HCT116 (cell line): ENCODE results near the gene TCEANC. TPM values are rescaled to one million over a fixed set of nuclear protein-coding genes. Genes with fewer than 3 reads are reported as not detected.

Source experiments
- ATAC-seq: fragments of 200-7000 bp; cut with Tn5 transposase; 2 replicates; pipeline ENCODE4 v1.9.1; 2020; ENCODE audit warnings: mild to moderate bottlenecking, moderate library complexity
- BruUV-seq: library from RNA; stranded (reverse); fragments of 400-500 nt; replicated peaks from 2 replicates; lab custom pipeline; 2021; lab: Mats Ljungman, UMichigan
- CTCF ChIA-PET: fragments of 300-600 bp; sonication (Branson Sonifier 250); formaldehyde crosslinking; loops from one replicate; lab custom pipeline; 2021; ENCODE audit warnings: antibody characterized with exemption; lab: Charles Lee
- POLR2A ChIA-PET: fragments of 300-600, 350-600 bp; sonication (Branson Sonifier 250); formaldehyde crosslinking; loops from one replicate; lab custom pipeline; 2021; ENCODE audit warnings: antibody characterized with exemption; lab: Charles Lee
- RAD21 ChIA-PET, 2 experiments: fragments of 300-600 bp; sonication (Branson Sonifier 250); formaldehyde crosslinking; loops; one replicate each; lab custom pipeline; 2023; ENCODE audit warnings: low total read pairs in 2 of 2; ENCODE audit not compliant: uncharacterized antibody in 2 of 2, unreplicated experiment in 2 of 2, low non-redundant PET in 1 of 2; lab: Charles Lee
- DNase-seq: peaks from one replicate; pipeline ENCODE4 v3.0.0-alpha.2; 2010; ENCODE audit warnings: low read depth, low spot score
- H2AFZ ChIP-seq: fragments of 200-600 bp; shearing (Covaris generic), sonication (generic); 2 replicates; pipeline ENCODE4 v1.6.1; 2017; ENCODE audit warnings: low read depth, mixed run types, mixed read lengths, antibody characterized with exemption, low read length; ENCODE audit not compliant: poor library complexity, severe bottlenecking
- H3K27ac ChIP-seq: 2 replicates; pipeline ENCODE4 v1.5.1; 2012; ENCODE audit warnings: low read depth, low read length
- H3K27me3 ChIP-seq: fragments of 200-600 bp; sonication (generic); 2 replicates; pipeline ENCODE4 v1.6.1; 2016; ENCODE audit warnings: mixed run types, low read length, mixed read lengths; ENCODE audit not compliant: insufficient read depth
- H3K36me3 ChIP-seq, 2 experiments: fragments of 200-500 bp in 1 of 2; fragments of 200-600 bp in 1 of 2; sonication (Bioruptor generic) in 1 of 2; sonication (generic) in 1 of 2; 2 replicates each; pipeline versions ENCODE4 v1.5.1 to v1.6.1; 2014 to 2016; ENCODE audit warnings: low read length in 2 of 2, inconsistent platforms in 1 of 2, mixed read lengths in 1 of 2, mixed run types in 1 of 2; ENCODE audit not compliant: insufficient read depth in 2 of 2, control insufficient read depth in 1 of 2
- H3K4me1 ChIP-seq, 2 experiments: fragments of 200-600 bp in 1 of 2; sonication (generic) in 1 of 2; 2 replicates each; pipeline versions ENCODE4 v1.5.1 to v1.6.1; 2012 to 2017; ENCODE audit warnings: low read length in 2 of 2, inconsistent platforms in 1 of 2, mild to moderate bottlenecking in 1 of 2, mixed read lengths in 1 of 2, mixed run types in 1 of 2, moderate library complexity in 1 of 2; ENCODE audit not compliant: insufficient read depth in 2 of 2, control insufficient read depth in 1 of 2
- H3K4me2 ChIP-seq: fragments of 200-600 bp; sonication (generic); 2 replicates; pipeline ENCODE4 v1.6.1; 2017; ENCODE audit warnings: mixed run types, low read length, mixed read lengths
- H3K4me3 ChIP-seq, 2 experiments: fragments of 200-600 bp in 1 of 2; sonication (generic) in 1 of 2; replicated peaks in 1 of 2; 2 replicates each; pipeline ENCODE4 v1.5.1; 2011 to 2016; ENCODE audit warnings: low read length in 2 of 2, control low read depth in 1 of 2, low read depth in 1 of 2, mild to moderate bottlenecking in 1 of 2, mixed read lengths in 1 of 2, mixed run types in 1 of 2
- H3K79me2 ChIP-seq: fragments of 200-600 bp; sonication (generic); 2 replicates; pipeline ENCODE4 v1.6.1; 2017; ENCODE audit warnings: mild to moderate bottlenecking, mixed run types, low read length, moderate library complexity, mixed read lengths; ENCODE audit not compliant: insufficient read depth
- H3K9ac ChIP-seq: fragments of 200-600 bp; sonication (generic); 2 replicates; pipeline ENCODE4 v1.6.1; 2016; ENCODE audit warnings: low read length, mixed read lengths
- H3K9me2 ChIP-seq: fragments of 200-600 bp; sonication (generic), shearing (Covaris generic); 2 replicates; pipeline ENCODE4 v1.6.1; 2017; ENCODE audit warnings: mixed run types, mild to moderate bottlenecking, moderate library complexity; ENCODE audit not compliant: insufficient read depth
- H3K9me3 ChIP-seq, 2 experiments: fragments of 200-500 bp in 1 of 2; fragments of 200-600 bp in 1 of 2; sonication (Bioruptor generic) in 1 of 2; sonication (generic) in 1 of 2; 2 replicates each; pipeline ENCODE4 v1.6.1; 2014 to 2017; ENCODE audit warnings: low read length in 2 of 2, mixed read lengths in 2 of 2, inconsistent platforms in 1 of 2, low read depth in 1 of 2, mild to moderate bottlenecking in 1 of 2, mixed run types in 1 of 2, moderate library complexity in 1 of 2; ENCODE audit not compliant: control insufficient read depth in 1 of 2, insufficient read depth in 1 of 2
- H4K20me1 ChIP-seq: fragments of 200-600 bp; sonication (generic), shearing (Covaris generic); 2 replicates; pipeline ENCODE4 v1.6.1; 2017; ENCODE audit warnings: mixed run types, mild to moderate bottlenecking, moderate library complexity; ENCODE audit not compliant: insufficient read depth
- CBX3 ChIP-seq: IDR thresholded peaks from 2 replicates; pipeline ENCODE4 v1.6.1; 2012; ENCODE audit warnings: low read depth
- CTCF ChIP-seq, 3 experiments: fragments of 200-600 bp in 1 of 3; sonication (generic) in 1 of 3; IDR thresholded peaks in 2 of 3; conservative IDR thresholded peaks in 1 of 3; 2 replicates each; pipeline ENCODE4 v1.5.1; 2012 to 2017; ENCODE audit warnings: low read depth in 2 of 3, low read length in 2 of 3, antibody characterized with exemption in 1 of 3, borderline replicate concordance in 1 of 3, control low read depth in 1 of 3, mild to moderate bottlenecking in 1 of 3, mixed read lengths in 1 of 3, mixed run types in 1 of 3, moderate library complexity in 1 of 3; ENCODE audit not compliant: insufficient read depth in 1 of 3
- POLR2A ChIP-seq: IDR thresholded peaks from 2 replicates; pipeline ENCODE4 v1.7.0; 2011; ENCODE audit warnings: borderline replicate concordance; ENCODE audit not compliant: insufficient read depth, insufficient read length; ENCODE audit errors: extremely low read depth
- RAD21 ChIP-seq: IDR thresholded peaks from 2 replicates; pipeline ENCODE4 v1.6.1; 2012; ENCODE audit warnings: low read depth, mild to moderate bottlenecking
- YY1 ChIP-seq: IDR thresholded peaks from 2 replicates; pipeline ENCODE4 v1.6.1; 2011; ENCODE audit warnings: low read length, low read depth, moderate library complexity, mild to moderate bottlenecking; ENCODE audit not compliant: insufficient replicate concordance; ENCODE audit errors: extremely low read depth
- ZNF274 ChIP-seq: fragments of 200-500 bp; sonication (Bioruptor generic); IDR thresholded peaks from 2 replicates; pipeline ENCODE4 v1.6.1; 2014; ENCODE audit warnings: mild to moderate bottlenecking, low read depth, low read length, inconsistent platforms
- intact Hi-C: fragments of 100-400 bp; cut with micrococcal nuclease; formaldehyde crosslinking; loops from 2 replicates; pipeline ENCODE4 v1.10.0; 2022
- total RNA-seq: library from RNA; stranded (reverse); gene quantifications from one replicate; pipeline ENCODE4 v1.2.1, GENCODE V29; 2021; ENCODE audit not compliant: unreplicated experiment

The TCEANC gene
- total RNA-seq, 1 experiment from 2014 or later, result 1.2 TPM

GRCh38 chrX:13645464-13646153, 7.3 kb upstream of the TCEANC start:
- H3K9ac ChIP-seq, result no peak overlapping the region
- H3K79me2 ChIP-seq, result no peaks in the 10 kb centered on the region
- no peaks in the 10 kb centered on the region for H3K27me3 ChIP-seq
- ChIA-PET CTCF (interaction anchor here (0.6 to 3.5 kb wide), 9 partner anchors 13 to 699 kb away, joined by 3 to 43 read pairs (median 4); partner anchors contain the start of genes OFD1 and TRAPPC2), RAD21 (interaction anchor here (1.0 to 1.1 kb wide), 2 partner anchors 135 to 138 kb away, joined by 3 to 5 read pairs; no protein-coding TSS in a partner anchor), POLR2A (interaction anchor here (1.0 kb wide), 1 partner anchor 138 kb away, joined by 3 read pairs; no protein-coding TSS in a partner anchor)
- peaks cover 7 to 13% of the 10 kb centered on the region in 2 experiments; a peak in 3 of 4 replicates for H3K4me1 ChIP-seq
- no TSS peak for BruUV-seq
- no peaks in the 10 kb centered on the region for H4K20me1 ChIP-seq
- H3K36me3 ChIP-seq, result no peaks in the 10 kb centered on the region
- no peak overlapping the region for H2AFZ ChIP-seq
- no peak overlapping the region for H3K4me2 ChIP-seq
- no peaks in the 10 kb centered on the region for H3K9me2 ChIP-seq
- H3K4me3 ChIP-seq, result no peak overlapping the region
- DNase-seq (no peak), ATAC-seq (peak; percentile 30)
- intact Hi-C loops, result loop anchor here (1.0 to 10.0 kb wide), 2 partner anchors 139 to 701 kb away; no protein-coding TSS in a partner anchor
- no peaks in the 10 kb centered on the region for H3K9me3 ChIP-seq
- TF ChIP-seq ZNF274 (no peak), POLR2A (no peak)
- no peak overlapping the region for H3K27ac ChIP-seq

- intact Hi-C loops, result loop anchor here (1.0 to 10.0 kb wide), 2 partner anchors 140 to 701 kb away; no protein-coding TSS in a partner anchor
- Histone ChIP-seq H3K79me2 (no peaks in the 10 kb centered on the region), H3K9me2 (no peaks in the 10 kb centered on the region), H3K27ac (no peak overlapping the region), H3K36me3 (no peaks in the 10 kb centered on the region), H3K4me3 (no peak overlapping the region), H3K4me2 (no peak overlapping the region), H3K9me3 (no peaks in the 10 kb centered on the region), H4K20me1 (no peaks in the 10 kb centered on the region), H3K4me1 (peaks cover 7 to 13% of the 10 kb centered on the region in 2 experiments; a peak in 3 of 4 replicates), H3K9ac (no peak overlapping the region), H3K27me3 (no peaks in the 10 kb centered on the region), H2AFZ (no peak overlapping the region)
- DNase-seq (peak; percentile 24), ATAC-seq (peak; percentile 81)
- ChIA-PET CTCF (interaction anchor here (0.6 to 3.5 kb wide), 9 partner anchors 13 to 700 kb away, joined by 3 to 43 read pairs (median 4); partner anchors contain the start of genes OFD1 and TRAPPC2), RAD21 (interaction anchor here (1.0 to 1.1 kb wide), 2 partner anchors 135 to 139 kb away, joined by 3 to 5 read pairs; no protein-coding TSS in a partner anchor), POLR2A (interaction anchor here (0.5 to 1.0 kb wide), 2 partner anchors 139 to 200 kb away, joined by 3 to 7 read pairs; no protein-coding TSS in a partner anchor)
- no TSS peak for BruUV-seq
- peak; percentile 72 for TF ChIP-seq RAD21
- TF ChIP-seq CBX3, result 0 out of 2 replicates have a peak, but pooled peaks have one; percentile 14
- TF ChIP-seq CTCF (IDR thresholded peaks at IDR 0.05 in 2 of 3, conservative IDR thresholded peaks at IDR 0.05 in 1 of 3; ENCODE audit: borderline replicate concordance in 1 of 3, insufficient read depth in 1 of 3, low read depth in 2 of 3, low read length in 2 of 3), result peak; percentile 54 to 67 (median 65)
- no peak for TF ChIP-seq YY1
Measured at GRCh38 chrX:13646154-13646549, 6.8 kb upstream of the TCEANC start.
